ENCODE data around the gene LONP1. TPM values are rescaled to one million over a fixed set of nuclear protein-coding genes. Genes with fewer than 3 reads are reported as not detected.

LONP1 gene
- total and polyA plus RNA-seq, 2 of the 8 experiments (the other 6 are each of a cell fraction or from before 2014, with no cell fraction given): 98.1 to 117 TPM

DNA sequence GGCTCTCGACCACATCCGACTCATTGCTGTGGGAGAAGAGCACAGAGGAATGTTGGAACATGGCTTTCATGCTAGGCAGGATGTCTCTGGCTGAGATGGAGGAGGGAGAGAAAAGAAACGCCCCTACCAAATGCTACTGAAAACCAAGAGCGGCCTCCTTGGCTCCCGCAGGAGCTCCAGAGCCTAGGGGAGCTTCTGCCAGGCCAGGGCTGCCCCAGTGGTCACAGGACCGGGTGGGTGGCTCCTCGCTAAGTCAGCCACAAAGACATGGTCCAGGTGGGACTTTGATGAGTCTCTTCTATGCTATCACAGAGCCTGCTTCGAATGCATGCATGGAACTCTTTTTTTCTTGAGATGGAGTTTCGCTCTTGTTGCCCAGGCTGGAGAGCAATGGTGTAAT is 6.7 kb downstream of the LONP1 start (continued):
- TF ChIP-seq KDM1A (IDR thresholded peaks at IDR 0.05; ENCODE audit: borderline replicate concordance, low read length) (no peak), RBBP5 (IDR thresholded peaks at IDR 0.05; ENCODE audit: borderline replicate concordance, low read depth, low read length) (no peak)

Data from H1 (cell line).